Adrenal gland (tissue), 5 donors: Measurements from ENCODE around the gene NEURL2.

Experiments
- POLR2A ChIP-seq, 2 donors: fragments of 450-650 bp; IDR thresholded peaks; one replicate each; pipeline ENCODE4 v1.6.1; 2017; ENCODE audit warnings: antibody characterized with exemption in 2 of 2, mild to moderate bottlenecking in 2 of 2, moderate library complexity in 1 of 2
- TF ChIP-seq, protein P1 (sequence below), 6 experiments: fragments of 450-650 bp in 4 of 6; fragments of 200-600 bp in 2 of 6; sonication (generic) in 1 of 6; IDR thresholded peaks; 1 replicate in 5 of 6; 2 replicates in 1 of 6; pipeline versions ENCODE4 v1.5.1 to v1.8.0; 2016 to 2021; ENCODE audit warnings: antibody characterized with exemption in 6 of 6, mild to moderate bottlenecking in 2 of 6, moderate library complexity in 1 of 6
- donor health status: DM: no; HTN: no; CAD: no.

DNA sequence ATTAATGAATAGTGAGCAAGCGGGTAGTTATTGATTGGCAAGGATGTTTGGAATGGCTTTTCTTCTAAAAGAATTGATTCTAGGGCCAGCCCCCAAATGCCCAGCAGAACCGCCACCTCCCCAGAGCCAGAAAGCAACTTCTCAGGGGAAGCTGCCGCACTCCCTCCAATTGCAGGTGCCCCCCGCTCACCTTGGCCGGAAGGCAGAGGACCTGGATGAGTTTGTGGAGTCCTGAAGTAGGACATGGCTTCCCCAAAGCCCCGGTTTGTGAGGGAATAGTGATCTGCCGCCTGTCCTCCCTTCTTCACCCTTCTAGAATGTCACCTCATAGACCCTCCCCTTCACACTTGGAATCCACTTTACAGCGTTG, 3.7 kb downstream of the NEURL2 start, which contains the start of gene SPATA25:
- TF ChIP-seq, protein P1, sequence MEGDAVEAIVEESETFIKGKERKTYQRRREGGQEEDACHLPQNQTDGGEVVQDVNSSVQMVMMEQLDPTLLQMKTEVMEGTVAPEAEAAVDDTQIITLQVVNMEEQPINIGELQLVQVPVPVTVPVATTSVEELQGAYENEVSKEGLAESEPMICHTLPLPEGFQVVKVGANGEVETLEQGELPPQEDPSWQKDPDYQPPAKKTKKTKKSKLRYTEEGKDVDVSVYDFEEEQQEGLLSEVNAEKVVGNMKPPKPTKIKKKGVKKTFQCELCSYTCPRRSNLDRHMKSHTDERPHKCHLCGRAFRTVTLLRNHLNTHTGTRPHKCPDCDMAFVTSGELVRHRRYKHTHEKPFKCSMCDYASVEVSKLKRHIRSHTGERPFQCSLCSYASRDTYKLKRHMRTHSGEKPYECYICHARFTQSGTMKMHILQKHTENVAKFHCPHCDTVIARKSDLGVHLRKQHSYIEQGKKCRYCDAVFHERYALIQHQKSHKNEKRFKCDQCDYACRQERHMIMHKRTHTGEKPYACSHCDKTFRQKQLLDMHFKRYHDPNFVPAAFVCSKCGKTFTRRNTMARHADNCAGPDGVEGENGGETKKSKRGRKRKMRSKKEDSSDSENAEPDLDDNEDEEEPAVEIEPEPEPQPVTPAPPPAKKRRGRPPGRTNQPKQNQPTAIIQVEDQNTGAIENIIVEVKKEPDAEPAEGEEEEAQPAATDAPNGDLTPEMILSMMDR (IDR thresholded peaks at IDR 0.05), result no peak
- no peak for TF ChIP-seq POLR2A (IDR thresholded peaks at IDR 0.05)
